HG02970 (cell line): ENCODE data around the gene DGKD.

Experiments
- ATAC-seq: cut with Tn5 transposase; IDR thresholded peaks from one replicate; pipeline ENCODE4 v1.9.1; 2021; ENCODE audit warnings: mild to moderate bottlenecking, moderate library complexity, moderate number of reproducible peaks; ENCODE audit not compliant: unreplicated experiment, low FRiP score

The DGKD gene

DNA sequence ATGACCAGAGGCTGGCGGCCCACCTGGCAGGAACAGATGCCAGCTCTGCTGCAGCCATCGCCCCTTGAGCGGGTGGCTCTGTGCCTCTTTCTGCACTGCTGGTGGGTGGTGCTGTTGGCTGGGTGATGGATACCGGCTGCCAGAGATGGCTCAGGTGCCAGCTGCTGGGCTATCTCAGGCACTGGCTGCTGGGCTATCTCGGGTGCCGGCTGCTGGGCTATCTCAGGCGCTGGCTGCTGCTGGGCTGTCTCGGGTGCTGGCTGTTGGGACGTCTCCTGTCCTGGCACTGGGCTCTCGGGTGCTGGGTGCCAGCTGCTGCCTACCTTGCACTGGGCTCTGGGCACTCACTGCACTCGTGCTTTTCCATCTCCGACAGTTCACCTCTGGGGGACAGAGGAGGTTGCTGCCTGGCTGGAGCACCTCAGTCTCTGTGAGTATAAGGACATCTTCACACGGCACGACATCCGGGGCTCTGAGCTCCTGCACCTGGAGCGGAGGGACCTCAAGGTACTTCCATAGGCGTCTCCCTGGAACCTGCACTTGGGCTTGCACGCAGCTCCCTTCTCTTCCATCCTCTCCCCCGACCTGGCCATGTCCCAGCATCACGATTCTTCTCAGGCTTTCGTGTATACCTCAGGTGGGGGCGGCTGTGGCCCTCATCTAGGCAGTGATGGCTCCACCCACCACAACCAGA, 113.9 kb downstream of the DGKD start:
- no peak for ATAC-seq

DNA sequence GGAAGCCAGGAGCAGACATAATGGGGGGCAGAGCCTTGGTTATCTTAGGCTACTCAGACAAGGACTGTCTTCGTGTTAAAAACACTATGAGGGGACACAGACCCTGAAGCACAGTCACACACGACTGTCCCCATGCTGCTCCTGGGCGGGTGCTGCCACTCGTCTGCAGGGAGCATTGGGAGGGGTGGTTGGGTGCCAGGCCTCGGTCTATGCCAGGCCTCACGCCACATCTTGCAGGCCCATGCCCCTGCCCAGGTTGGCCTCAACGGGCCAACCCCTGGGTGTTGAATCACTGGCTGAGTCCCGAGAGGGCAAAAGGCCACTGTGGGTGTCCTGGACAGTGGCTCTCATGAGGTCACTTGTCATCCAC, 114.4 kb downstream of the DGKD start:
- ATAC-seq: no peak

DNA sequence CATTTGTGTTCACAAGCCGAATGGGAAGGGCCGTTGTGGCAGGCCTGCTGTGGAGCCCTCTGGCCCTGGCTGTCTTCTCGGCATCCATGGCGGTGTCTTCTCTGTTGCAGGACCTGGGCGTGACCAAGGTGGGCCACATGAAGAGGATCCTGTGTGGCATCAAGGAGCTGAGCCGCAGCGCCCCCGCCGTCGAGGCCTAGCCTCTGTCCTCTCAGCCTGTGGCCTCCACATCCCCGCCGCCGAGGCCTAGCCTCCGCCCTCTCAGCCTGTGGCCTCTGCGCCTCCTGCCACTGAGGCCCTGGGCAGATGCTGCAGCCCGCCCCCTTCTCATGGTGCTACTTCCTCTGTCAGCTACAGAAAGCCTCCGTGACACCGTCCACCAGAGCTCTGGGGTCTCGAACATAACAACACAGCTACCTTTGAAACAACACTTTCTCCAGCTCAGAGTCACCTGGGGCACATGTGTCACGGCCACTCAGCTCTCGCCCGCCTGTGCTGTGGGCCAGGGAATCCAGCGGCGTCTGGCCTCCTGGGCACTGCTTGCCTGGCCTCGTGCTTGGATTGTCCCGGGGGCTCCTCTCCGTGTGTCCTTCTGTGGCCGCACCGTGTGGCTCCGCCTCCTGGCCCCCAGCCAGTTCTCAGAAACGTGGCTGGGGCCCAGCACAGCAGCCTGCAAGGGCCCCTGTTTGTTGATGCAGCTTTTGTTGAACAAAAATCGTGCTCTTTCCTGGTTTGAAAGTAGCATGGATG, 115.1 kb downstream of the DGKD start:
- ATAC-seq: no peak

DNA sequence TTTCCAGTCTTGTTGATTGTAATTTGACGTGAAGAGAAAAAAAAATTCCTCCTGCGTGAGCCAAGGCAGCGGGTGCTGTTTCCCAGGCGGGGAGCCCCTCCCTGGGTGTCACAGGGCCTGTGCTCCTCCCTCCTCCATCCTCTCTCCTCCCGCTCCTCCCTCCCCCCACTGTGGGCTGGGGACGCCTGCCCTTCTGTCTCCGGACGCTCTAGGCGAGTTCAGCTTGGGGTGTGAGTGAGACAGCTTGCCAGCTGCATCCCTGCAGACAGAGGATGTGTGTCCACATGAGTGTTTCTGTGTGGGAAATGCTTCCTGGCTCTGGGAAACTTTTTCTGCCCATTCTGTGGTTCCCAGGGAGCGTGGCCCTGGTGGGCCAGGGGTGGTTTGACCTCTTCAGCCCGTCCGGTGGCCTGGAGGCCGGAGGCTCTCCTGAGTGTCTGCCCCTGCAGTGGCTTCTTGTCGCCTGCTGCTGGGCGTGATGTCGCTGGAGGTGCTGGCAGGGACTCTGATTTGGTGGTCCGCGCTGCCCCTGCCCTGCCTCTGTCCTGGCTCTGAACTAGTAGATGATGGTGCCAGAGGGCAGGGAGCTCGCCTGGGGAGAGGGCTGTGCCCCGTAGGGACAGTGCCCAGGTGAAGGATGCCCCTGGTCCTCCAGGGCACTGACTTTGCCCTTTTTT, 115.9 kb downstream of the DGKD start:
- no peak for ATAC-seq

DNA sequence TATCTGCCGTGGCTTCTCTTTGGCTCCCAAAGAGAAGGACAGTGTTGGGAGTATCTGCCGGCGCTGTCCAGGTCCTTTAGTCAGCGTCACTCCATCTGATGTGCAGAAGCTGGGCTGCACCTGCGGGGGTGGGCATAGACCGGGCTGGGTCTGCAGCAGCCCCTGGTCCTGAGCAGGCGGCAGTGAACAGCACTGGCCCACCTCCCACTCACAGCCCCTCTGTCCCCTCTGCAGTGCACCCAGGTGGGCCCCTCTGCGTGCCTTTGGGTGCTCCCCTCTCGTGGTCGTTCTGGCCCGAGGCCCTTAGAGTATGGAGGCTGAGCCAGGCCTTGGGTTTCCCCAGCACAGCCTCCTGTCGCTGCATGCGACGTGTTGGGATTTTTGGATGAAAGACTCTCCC, 116.5 kb downstream of the DGKD start:
- ATAC-seq: no peak

DNA sequence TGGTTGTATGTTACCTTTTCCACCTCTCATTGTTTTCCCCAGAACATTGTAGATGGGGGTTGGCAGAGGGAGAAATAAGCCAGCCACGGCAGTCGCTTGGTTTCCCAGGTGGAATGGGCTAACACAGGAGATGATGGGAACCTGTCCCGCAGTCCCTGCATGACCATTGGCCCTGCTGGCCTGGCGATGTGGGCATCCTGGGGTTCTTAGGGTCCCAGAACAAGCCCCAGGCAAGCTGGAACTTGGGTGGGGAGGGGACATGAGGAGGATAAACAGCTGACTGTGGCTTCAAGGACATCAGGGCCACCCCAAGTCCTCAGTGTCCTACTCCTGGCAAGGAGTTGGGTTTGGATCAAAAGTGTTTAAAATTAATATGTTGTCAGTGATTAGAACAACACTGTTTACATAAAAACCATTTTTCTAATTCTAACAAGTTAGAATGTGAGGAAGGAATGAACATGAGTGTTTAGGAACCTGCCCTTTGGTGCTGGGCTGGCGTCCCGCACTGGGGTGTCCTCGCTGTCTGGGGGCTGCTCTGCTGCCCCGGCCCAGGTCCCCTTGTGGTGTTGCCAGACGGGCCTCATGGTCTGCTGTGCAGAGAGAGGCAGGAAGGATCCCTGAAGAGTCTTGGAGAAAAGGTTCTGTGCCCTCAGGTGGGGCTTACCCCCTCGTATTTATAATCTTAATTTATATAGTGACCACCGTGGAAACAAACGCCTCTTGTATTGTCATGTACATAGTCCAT, 117.2 kb downstream of the DGKD start:
- no peak for ATAC-seq

DNA sequence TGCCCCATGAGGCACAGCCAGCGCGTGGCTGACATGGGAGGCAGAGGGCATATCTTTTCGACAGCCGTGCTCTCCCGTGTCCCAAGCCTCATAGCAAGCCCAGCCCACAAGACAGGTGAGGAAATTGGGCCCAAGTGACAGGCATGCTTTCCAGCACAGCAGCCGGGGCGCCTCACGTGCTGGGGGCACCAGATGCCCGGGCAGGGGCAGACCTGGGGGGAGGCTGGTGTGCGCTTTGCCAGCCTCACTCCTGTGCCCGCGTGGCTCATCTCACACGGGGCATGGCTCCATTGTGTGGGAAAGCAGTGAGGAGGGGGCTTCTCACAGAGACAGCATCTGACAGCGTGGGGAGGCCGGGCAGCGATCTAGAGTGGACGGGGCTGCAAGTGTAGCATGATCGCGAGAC, 119.1 kb downstream of the DGKD start:
- no peak for ATAC-seq

DNA sequence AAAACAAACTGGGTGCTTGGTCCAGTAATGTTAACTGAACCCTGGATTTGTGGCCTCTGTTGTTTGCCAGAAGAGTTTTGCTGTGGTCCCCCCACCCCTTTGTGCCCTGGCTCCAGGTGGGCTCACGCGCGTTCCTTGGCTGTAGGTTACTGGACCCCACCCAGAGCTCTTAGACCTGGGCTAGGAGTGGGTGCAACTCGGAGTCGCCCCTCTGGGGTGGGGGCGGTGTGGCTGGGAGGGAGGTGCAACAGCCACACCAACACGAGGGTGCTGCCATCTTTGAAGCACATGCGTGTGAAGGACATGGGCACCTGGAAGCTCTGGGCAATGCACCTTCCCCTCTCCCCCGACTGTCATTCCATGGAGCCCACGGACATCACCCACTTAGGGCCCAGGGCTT, 119.6 kb downstream of the DGKD start:
- no peak for ATAC-seq

DNA sequence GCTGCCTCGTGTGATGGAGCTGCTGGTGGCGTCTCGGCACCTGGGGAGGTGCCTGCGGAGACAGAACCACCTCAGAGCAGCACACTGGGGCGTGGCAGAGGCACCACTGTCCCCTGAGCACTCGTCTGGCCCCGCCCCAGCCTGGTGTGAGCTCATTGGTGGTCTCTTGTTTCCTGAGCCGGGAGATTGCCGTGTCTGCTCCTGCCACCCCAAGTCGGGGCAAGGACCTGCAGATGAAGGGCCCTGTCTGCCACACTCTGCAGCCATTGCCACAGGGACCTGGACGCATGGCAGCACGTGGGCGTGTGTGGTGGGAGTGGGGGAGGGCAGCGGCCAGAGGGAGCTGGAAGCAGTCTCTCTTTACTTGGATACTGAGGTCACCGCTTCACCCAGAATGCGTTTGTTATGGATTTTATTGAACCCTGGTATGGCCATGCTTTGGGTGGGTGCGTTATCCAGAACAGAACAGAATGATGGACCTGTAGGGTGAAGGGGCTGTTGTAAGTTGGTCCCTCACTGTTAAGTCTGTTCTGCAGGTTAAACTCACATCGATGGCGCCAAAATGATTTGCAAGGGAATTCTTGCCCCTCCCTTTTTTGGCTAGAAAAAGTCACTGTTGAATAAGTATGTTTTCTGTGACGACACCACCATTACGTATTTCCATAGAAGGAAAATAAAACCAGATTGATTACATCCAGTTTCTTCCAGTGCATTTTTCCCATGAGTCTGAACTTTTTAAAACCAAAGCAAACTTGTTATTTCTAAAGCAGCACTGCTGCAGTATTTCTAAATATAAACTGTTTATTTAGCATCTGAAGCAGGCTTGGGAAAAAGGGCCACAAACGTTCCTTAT, 120.2 kb downstream of the DGKD start:
- no peak for ATAC-seq

DNA sequence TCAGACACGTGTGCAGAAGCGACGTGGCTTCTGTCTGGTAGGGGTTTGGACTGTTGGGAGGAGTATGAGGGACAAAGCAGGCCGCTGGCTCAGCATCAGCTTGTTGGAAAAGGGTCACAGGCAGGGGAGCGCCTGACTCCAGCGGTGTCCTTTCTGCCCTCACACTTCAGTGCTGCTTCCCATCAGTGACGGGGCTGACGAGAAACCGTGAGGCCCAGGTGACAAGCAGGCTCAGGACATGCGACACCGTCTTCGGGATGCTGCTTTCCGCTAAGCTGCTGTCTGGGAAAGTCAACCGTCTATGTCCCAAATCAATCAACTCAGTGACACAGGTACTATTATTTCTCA, 121.7 kb downstream of the DGKD start:
- ATAC-seq: no peak

DNA sequence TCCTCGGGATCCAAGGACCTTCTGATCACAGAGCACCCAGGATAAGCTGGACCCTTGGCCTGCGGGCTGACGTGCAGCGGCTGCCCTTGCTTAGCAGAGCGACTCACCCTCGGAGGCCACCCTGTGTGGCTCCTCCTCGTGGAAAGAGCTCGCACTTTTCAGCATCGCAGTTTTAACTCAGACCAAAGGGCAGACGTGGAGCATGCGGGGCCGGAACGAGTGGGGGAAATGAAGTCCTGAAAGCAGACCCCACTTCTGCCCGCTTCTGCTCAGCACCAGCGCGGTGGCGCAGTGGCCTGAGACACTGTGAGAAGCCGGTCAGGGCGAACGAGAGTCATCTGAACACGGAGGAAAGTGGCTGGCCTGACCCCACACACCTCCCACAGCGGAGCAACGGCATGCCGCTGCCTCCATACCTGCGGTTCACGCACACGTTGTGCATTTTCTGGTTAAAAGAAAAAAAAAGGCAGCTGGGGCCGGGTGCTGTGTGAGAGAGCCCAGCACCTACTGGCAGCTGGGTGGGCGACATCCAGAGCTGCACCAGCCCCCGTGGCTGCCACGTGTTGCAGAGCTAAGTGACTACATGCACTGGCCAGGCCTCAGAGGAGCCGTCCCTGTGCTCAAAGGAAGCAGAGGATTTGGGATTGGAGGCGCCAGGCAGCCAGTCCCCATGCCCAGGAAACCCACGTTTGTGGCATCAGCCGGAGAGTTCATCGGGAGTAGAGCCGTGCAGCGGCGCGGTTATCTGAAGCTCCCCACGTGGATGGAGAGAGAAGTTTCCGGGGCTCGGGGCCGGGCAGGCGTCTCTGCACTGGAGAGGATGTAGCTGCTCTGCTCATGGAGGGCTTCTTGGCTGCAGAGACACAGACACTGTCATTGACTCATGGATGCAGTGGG, 122.6 kb downstream of the DGKD start:
- ATAC-seq: no peak

DNA sequence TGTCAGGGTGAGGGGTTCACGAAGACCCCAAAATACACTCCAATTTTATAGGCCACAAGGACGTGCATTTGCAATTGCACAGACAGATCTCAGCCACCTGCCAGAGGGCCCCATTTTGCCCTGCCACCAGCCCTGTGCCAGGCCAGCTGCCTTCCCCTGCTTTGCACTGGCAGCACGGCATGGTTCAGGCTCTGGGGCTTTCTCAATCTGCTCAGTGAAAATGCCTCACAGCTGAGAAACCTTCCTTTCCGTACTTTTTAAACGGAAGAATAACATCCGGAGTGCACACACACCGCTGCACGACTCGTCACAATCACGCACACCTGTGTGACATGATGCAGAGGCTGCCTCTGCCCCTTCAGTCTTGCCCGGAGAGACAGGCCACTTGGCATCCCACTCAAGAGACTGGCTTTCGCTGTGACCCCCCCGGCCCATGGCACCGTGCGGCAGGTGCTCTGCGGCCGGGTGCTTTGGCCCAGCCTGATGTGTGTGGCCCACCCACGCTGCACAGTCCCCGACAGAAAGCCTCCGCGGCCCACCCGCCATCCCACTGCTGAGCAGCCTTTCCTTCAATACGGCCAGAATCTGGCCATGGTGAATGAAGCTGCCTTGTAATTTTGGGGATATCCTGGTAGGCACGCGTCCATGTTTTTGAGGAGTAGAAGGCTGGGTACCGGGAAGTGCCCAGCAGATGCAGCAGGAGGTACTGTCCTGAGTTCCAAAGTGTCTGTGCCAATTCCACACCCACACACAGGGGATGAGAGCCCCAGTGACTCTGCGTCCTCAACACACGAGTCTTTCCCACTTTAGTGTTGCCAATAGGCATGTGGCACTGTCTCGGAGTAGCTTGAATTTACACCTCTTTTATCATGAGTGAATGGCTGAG, 123.5 kb downstream of the DGKD start:
- ATAC-seq: no peak

DNA sequence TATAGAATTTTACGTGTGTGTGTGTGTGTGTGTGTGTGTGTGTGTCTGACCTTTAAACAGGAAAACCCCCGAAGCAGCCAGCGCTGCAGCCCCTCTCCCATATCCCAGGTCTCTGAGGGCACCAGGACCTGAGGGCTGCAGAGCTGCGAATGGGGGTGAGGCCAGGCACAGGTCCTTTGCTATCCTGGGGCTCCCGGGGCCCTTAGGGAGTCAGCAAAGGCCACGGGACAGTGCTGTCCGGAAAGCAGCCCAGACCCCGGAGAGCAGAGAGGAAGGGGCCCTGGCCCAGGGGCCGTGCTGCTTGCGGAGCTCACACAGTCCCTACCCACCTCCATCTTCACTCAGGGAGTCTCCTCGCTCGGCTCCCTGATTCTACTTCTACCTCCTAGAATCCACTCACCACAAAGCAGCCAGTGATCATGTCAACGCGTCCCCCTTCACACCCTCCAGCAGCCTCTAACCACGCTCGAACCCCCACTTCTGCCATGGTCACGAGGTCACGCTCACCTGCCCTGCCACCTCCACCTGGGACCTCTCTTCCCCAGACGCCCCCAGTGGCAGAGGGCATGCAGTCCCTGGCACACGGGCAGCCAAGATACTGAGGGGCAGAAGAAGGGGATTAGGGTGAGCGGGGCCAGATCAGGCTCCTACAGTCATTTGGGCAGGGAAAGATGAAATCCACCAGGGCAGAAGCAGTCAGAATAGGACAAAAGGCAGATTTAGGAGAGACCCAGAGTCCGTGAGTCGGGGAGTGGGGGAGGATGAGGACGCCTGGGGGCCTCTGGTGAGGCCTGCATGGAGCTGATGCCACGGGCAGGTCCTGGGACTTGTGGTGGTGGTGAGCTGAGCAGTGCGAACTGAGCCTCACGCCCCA, 125.6 kb downstream of the DGKD start:
- ATAC-seq: no peak

DNA sequence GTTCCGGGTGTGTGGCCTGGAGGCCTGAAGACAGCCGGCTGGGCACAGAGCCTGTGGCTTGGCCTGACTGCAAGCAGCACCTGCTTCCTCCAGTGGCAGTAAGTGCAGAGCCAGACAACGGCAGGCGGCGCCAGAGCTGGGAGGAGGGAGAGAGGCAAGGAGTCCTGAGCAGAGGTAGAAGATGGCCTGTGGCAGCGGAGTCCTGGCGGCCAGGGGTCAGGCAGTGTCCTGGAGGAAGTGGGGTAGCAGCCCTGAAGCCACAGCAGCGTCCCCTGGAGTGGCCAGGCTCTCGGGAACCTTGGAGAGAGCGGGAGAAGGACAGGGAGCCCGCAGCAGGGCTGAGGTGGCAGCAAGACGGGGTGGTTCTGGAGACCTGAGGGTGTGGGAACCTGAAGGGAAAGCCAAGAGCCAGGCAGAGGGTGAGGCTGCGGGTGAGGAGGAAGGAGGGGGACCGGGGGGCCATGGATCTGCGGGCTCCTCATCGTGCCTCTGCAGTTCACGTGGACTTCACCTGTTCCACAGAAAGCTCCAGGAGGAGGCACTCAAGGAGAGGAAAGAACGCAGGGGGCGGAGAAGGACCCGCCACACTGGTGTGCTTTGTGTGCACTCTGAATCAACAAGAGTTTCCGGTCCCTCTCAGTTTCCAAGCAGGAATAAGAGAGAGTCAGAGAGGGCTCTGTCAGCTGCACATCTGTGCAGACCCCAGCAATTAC, 126.4 kb downstream of the DGKD start:
- no peak for ATAC-seq

DNA sequence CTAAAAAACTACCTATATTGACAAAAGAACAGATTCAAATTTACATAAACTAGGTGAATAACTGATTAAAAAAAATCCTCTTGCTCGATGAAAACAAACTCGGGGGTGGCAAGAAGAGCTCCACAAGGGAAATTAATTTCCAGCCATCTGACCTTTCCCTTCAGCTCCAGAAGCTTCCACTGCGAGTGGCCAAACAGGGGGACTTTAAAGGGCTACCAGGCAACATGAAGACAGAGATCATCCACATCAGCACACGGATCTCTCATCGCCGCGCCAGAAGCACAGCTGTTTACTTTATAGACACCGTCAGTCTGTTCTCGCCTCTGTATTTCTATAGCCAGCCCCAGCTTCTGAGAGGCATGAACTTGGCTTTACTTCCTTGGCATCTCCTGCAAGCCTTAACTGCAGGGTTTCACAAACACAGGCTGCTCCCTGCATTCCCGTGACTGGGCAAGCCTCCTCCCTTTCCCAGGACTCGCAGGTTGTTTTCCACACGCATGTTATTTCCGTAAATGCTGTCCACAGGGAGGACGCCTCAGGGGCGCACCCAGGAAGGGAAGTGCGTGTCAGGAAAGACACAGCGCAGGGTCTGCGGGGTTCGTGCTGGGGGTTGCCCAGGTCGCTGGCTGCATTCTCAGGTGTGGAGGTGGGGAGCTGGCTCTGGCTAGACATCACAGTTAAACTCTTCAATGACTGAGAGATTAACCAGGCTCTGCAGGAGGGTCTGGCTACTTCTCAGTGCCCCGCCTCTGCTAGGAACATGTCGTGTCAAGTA, 127.3 kb downstream of the DGKD start:
- ATAC-seq: no peak

DNA sequence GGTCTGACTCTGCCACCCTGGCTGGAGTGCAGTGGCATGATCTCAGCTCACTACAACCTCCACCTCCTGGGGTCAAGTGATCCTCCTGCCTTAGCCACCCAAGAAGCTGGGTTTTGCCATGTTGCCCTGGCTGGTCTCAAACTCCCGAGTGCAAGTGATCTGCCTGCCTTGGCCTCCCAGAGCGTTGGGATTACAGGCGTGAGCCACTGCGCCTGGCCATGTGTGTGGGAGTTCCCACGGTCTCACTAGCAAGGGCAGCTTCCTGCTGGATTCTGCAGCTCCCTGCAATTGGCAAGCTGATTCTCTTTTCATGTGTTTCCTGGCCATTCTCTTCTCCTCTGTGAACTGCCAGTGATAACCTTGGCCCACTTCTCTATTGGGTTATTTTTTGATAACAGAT, 128.3 kb downstream of the DGKD start:
- no peak for ATAC-seq
